H9 (cell line): ENCODE data around the gene ADAM8. TPM values are rescaled to one million over a fixed set of nuclear protein-coding genes. Genes with fewer than 3 reads are reported as not detected.

ENCODE experiments used
- DNase-seq: peaks from one replicate; pipeline ENCODE4 v3.0.0-alpha.2; 2017
- H2AFZ ChIP-seq: one replicate; pipeline ENCODE4 v1.6.1; 2013; ENCODE audit warnings: mild to moderate bottlenecking, low read length, control low read depth, moderate library complexity
- H2AK5ac ChIP-seq: 2 replicates; pipeline ENCODE4 v1.6.1; 2013; ENCODE audit warnings: low read length, control low read depth, mixed read lengths; ENCODE audit not compliant: insufficient read length
- H2BK120ac ChIP-seq: one replicate; pipeline ENCODE4 v1.6.1; 2013; ENCODE audit warnings: low read depth, mild to moderate bottlenecking, low read length, control low read depth, inconsistent platforms; ENCODE audit not compliant: poor library complexity, severe bottlenecking
- H2BK12ac ChIP-seq: 2 replicates; pipeline ENCODE4 v1.6.1; 2013; ENCODE audit warnings: low read length, control low read depth, mixed read lengths, low read depth; ENCODE audit not compliant: insufficient read length
- H2BK15ac ChIP-seq: 2 replicates; pipeline ENCODE4 v1.6.1; 2013; ENCODE audit warnings: low read depth, low read length, control low read depth
- H2BK20ac ChIP-seq: one replicate; pipeline ENCODE4 v1.6.1; 2013; ENCODE audit warnings: low read depth, mild to moderate bottlenecking, low read length, control low read depth, inconsistent platforms; ENCODE audit not compliant: poor library complexity, severe bottlenecking
- H2BK5ac ChIP-seq: 2 replicates; pipeline ENCODE4 v1.6.1; 2013; ENCODE audit warnings: low read length, control low read depth, mixed read lengths; ENCODE audit not compliant: insufficient read length
- H3K14ac ChIP-seq: 2 replicates; pipeline ENCODE4 v1.6.1; 2013; ENCODE audit warnings: low read length, control low read depth; ENCODE audit not compliant: insufficient read depth
- H3K18ac ChIP-seq: 2 replicates; pipeline ENCODE4 v1.6.1; 2013; ENCODE audit warnings: low read depth, mild to moderate bottlenecking, mixed read lengths, low read length, control low read depth; ENCODE audit not compliant: insufficient read length
- H3K23ac ChIP-seq: 2 replicates; pipeline ENCODE4 v1.6.1; 2013; ENCODE audit warnings: low read length, control low read depth, mixed read lengths, low read depth; ENCODE audit not compliant: insufficient read length
- H3K23me2 ChIP-seq: 2 replicates; pipeline ENCODE4 v1.6.1; 2013; ENCODE audit warnings: low read depth, mild to moderate bottlenecking, mixed read lengths, low read length, control low read depth; ENCODE audit not compliant: insufficient read length, poor library complexity, severe bottlenecking
- H3K27ac ChIP-seq: 2 replicates; pipeline ENCODE4 v1.5.1; 2013; ENCODE audit warnings: low read length, control low read depth, mixed read lengths, low read depth; ENCODE audit not compliant: insufficient read length
- H3K27me3 ChIP-seq: 2 replicates; pipeline ENCODE4 v1.6.1; 2013; ENCODE audit warnings: low read length, control low read depth, inconsistent platforms; ENCODE audit not compliant: insufficient read depth
- H3K4ac ChIP-seq: 2 replicates; pipeline ENCODE4 v1.6.1; 2013; ENCODE audit warnings: low read depth, mild to moderate bottlenecking, control low read depth, inconsistent platforms, low read length, moderate library complexity
- H3K4me1 ChIP-seq: 2 replicates; pipeline ENCODE4 v1.6.1; 2013; ENCODE audit warnings: low read length, control low read depth, inconsistent platforms; ENCODE audit not compliant: insufficient read depth
- H3K4me2 ChIP-seq: 2 replicates; pipeline ENCODE4 v1.6.1; 2013; ENCODE audit warnings: low read length, control low read depth, mixed read lengths; ENCODE audit not compliant: insufficient read length, insufficient read depth
- H3K56ac ChIP-seq: 2 replicates; pipeline ENCODE4 v1.6.1; 2013; ENCODE audit warnings: low read depth, mild to moderate bottlenecking, mixed read lengths, low read length, control low read depth; ENCODE audit not compliant: insufficient read length
- H3K79me1 ChIP-seq: 2 replicates; pipeline ENCODE4 v1.6.1; 2013; ENCODE audit warnings: low read depth, mild to moderate bottlenecking, moderate library complexity, low read length, control low read depth, inconsistent platforms; ENCODE audit not compliant: insufficient read depth, poor library complexity, severe bottlenecking
- H3K79me2 ChIP-seq: 2 replicates; pipeline ENCODE4 v1.6.1; 2013; ENCODE audit warnings: low read length, control low read depth, inconsistent platforms; ENCODE audit not compliant: insufficient read depth
- H3K9ac ChIP-seq: 2 replicates; pipeline ENCODE4 v1.6.1; 2013; ENCODE audit warnings: low read length, control low read depth, mixed read lengths; ENCODE audit not compliant: insufficient read length; ENCODE audit errors: extremely low read depth
- H3K9me3 ChIP-seq: one replicate; pipeline ENCODE4 v1.6.1; 2013; ENCODE audit warnings: low read depth, low read length, inconsistent platforms; ENCODE audit not compliant: control insufficient read depth
- H3T11ph ChIP-seq: one replicate; pipeline ENCODE4 v1.6.1; 2013; ENCODE audit warnings: mild to moderate bottlenecking, low read length, control low read depth, inconsistent platforms
- H4K20me1 ChIP-seq: one replicate; pipeline ENCODE4 v1.6.1; 2013; ENCODE audit not compliant: control insufficient read depth, insufficient read length, insufficient read depth
- H4K5ac ChIP-seq: 2 replicates; pipeline ENCODE4 v1.6.1; 2013; ENCODE audit warnings: low read depth, mild to moderate bottlenecking, mixed read lengths, low read length, control low read depth; ENCODE audit not compliant: insufficient read length
- H4K8ac ChIP-seq: replicated peaks from 2 replicates; pipeline ENCODE4 v1.6.1; 2013; ENCODE audit warnings: low read length, control low read depth, mixed read lengths, low read depth; ENCODE audit not compliant: insufficient read length
- H4K91ac ChIP-seq: 2 replicates; pipeline ENCODE4 v1.6.1; 2013; ENCODE audit warnings: low read depth, mild to moderate bottlenecking, moderate library complexity, mixed read lengths, low read length, control low read depth; ENCODE audit not compliant: insufficient read length
- H3K27ac Mint-ChIP-seq, 3 experiments: 2 replicates in 2 of 3; 3 replicates in 1 of 3; pipeline ENCODE4 v1.8.0; 2020 to 2021; ENCODE audit warnings: mixed read lengths in 3 of 3, mild to moderate bottlenecking in 1 of 3, moderate library complexity in 1 of 3
- H3K27me3 Mint-ChIP-seq: 2 replicates; pipeline ENCODE4 v1.8.0; 2021; ENCODE audit warnings: low read depth, mild to moderate bottlenecking, moderate library complexity, mixed read lengths
- H3K36me3 Mint-ChIP-seq, 3 experiments: 2 replicates in 2 of 3; 3 replicates in 1 of 3; pipeline ENCODE4 v1.8.0; 2020 to 2021; ENCODE audit warnings: low read depth in 3 of 3, mixed read lengths in 3 of 3; ENCODE audit not compliant: insufficient read depth in 1 of 3
- H3K4me1 Mint-ChIP-seq, 2 experiments: 2 replicates each; pipeline ENCODE4 v1.8.0; 2020; ENCODE audit warnings: mixed read lengths in 2 of 2
- H3K4me3 Mint-ChIP-seq, 2 experiments: 2 replicates in 1 of 2; 3 replicates in 1 of 2; pipeline ENCODE4 v1.8.0; 2020 to 2021; ENCODE audit warnings: mild to moderate bottlenecking in 2 of 2, mixed read lengths in 2 of 2, moderate library complexity in 1 of 2
- H3K9me3 Mint-ChIP-seq, 2 experiments: 2 replicates in 1 of 2; 3 replicates in 1 of 2; pipeline ENCODE4 v1.8.0; 2020; ENCODE audit warnings: mild to moderate bottlenecking in 2 of 2, mixed read lengths in 2 of 2, moderate library complexity in 1 of 2
- WGBS: extraction: QIAGEN DNeasy Blood & Tissue Kit; methylation state at CpG from one replicate; pipeline ENCODE4 v1.1.7; 2013; ENCODE audit warnings: missing lambda C conversion rate, low lambda C conversion rate, mixed read lengths; ENCODE audit not compliant: insufficient read length; ENCODE audit errors: extremely low coverage; 5-methylcytosine and 5-hydroxymethylcytosine counted together
- total RNA-seq: library from RNA; stranded (reverse); gene quantifications from 2 replicates; pipeline ENCODE4 v1.2.1, GENCODE V29; 2021
- TF ChIP-seq, protein P1 (sequence below): fragments of 200-600 bp; sonication (generic); conservative IDR thresholded peaks from 3 replicates; pipeline ENCODE4 v1.8.0; 2021; ENCODE audit warnings: antibody characterized with exemption, mild to moderate bottlenecking

ADAM8 gene
- total RNA-seq, 1 experiment from 2014 or later = 5.4 TPM

DNA sequence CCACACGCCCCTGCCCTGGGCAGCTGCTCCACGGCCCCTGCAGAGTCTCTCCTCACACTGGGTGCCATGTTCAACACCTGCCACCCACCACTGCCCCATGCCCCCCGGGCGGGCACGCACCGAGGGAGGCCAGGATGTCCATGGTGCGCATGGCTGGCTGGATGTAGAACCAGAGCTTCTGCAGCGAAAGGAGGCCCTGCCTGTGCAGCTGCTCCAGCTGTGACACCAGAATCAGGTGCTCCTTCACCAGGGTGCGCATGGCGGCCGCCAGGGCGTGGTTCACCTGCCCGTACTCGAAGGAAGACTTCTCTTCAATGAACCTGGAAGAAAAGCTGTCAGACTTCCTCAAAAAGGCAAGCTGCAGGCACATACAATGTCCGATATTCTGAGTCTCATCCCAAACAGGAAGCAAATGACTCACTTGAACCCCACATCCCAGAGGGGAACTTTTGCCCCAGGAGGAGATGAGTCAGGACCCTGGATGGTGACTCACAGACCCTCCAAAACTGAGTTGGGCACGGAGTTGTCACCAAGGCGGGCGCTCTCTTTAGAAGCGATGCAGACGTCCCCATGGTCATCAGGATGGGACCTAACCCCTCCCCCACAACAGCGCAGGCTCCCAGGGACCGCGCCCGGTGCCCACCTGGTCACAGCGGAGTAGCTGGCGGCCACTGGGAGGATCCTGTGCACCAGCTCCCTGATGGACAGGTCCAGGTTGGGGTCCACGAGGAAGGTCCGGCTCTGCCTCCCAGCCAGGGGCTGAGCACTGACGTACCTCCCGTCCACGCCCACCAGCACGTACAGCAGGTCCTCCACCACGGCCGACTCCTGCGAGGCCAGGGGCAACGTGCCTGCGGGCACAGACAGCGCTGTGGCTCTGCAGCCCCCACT lies 16.5 kb upstream of the ADAM8 start:
- H3K23ac ChIP-seq = no peak overlapping the region
- H3K27ac ChIP-seq = no peak overlapping the region
- H4K91ac ChIP-seq = no peak overlapping the region
- Mint-ChIP-seq H3K27me3 (no peaks in the 10 kb centered on the region), H3K36me3 (peaks cover 22 to 70% (median 65%) of the 10 kb centered on the region in 3 experiments), H3K4me1 (no peaks in the 10 kb centered on the region), H3K9me3 (no peaks in the 10 kb centered on the region), H3K27ac (no peak overlapping the region), H3K4me3 (no peak overlapping the region)
- no peak for DNase-seq
- H3K4me1 ChIP-seq = no peaks in the 10 kb centered on the region
- H3K14ac ChIP-seq = no peak overlapping the region
- H3K27me3 ChIP-seq = no peaks in the 10 kb centered on the region
- H2BK12ac ChIP-seq = no peak overlapping the region
- H3K9ac ChIP-seq = no peak overlapping the region
- no peak overlapping the region for H2AFZ ChIP-seq
- no peaks in the 10 kb centered on the region for H3K23me2 ChIP-seq
- H3K18ac ChIP-seq = no peak overlapping the region
- H2BK5ac ChIP-seq = no peak overlapping the region
- H3K56ac ChIP-seq = no peak overlapping the region
- no peak overlapping the region for H4K5ac ChIP-seq
- H3T11ph ChIP-seq = no peak overlapping the region
- no peak overlapping the region for H2BK15ac ChIP-seq
- no peaks in the 10 kb centered on the region for H3K79me1 ChIP-seq
- no peak overlapping the region for H3K4ac ChIP-seq
- H4K20me1 ChIP-seq = no peaks in the 10 kb centered on the region
- no peak overlapping the region for H4K8ac ChIP-seq
- H3K4me2 ChIP-seq = no peak overlapping the region
- no peak overlapping the region for H2AK5ac ChIP-seq
- no peak overlapping the region for H2BK120ac ChIP-seq
- no peaks in the 10 kb centered on the region for H3K79me2 ChIP-seq
- H2BK20ac ChIP-seq = no peak overlapping the region
- H3K9me3 ChIP-seq = no peaks in the 10 kb centered on the region
- TF ChIP-seq, protein P1, sequence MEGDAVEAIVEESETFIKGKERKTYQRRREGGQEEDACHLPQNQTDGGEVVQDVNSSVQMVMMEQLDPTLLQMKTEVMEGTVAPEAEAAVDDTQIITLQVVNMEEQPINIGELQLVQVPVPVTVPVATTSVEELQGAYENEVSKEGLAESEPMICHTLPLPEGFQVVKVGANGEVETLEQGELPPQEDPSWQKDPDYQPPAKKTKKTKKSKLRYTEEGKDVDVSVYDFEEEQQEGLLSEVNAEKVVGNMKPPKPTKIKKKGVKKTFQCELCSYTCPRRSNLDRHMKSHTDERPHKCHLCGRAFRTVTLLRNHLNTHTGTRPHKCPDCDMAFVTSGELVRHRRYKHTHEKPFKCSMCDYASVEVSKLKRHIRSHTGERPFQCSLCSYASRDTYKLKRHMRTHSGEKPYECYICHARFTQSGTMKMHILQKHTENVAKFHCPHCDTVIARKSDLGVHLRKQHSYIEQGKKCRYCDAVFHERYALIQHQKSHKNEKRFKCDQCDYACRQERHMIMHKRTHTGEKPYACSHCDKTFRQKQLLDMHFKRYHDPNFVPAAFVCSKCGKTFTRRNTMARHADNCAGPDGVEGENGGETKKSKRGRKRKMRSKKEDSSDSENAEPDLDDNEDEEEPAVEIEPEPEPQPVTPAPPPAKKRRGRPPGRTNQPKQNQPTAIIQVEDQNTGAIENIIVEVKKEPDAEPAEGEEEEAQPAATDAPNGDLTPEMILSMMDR = no peak
- no CpG with 5 or more reads among the region's 38 CpGs for WGBS
